Measurements from ENCODE around the gene ZNF764.
"Not testable (repeated sequence)": the region's sequence is repeated elsewhere in the genome, so short reads cannot be mapped to it uniquely, and the experiment has no call there.

Gene ZNF764

DNA sequence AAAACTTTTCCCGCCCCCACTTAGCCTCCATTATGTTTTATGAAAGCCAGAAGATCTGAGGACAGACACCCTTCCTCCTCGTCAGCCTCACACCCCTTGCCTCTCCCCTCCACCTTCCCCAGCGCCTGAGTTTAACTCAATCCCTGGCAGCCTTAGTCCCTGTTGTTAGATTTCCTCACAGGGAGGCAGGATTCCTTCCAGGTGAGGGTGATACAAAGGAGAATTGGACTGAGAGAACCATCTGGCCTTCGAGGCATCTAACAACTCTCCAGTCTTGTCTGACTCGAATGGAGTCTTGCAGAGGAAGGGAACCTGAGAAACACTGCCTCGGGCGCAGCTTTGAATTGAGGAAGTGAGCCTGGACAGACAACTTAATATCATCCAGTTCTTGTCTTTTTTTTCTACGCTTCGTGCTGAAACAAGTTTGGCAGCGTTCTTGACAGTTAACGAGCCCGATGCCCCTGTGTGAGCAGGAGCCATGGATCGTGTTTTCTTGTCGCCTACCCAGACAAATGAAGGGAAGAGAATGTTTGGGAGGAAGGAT is 30.5 kb downstream of the ZNF764 start:
- DNase-seq (ENCODE audit: low spot score) = no peak

GRCh38 chr16:30526823-30527634 is 31.1 kb downstream of the ZNF764 start:
- peak; percentile 99 for DNase-seq (ENCODE audit: low spot score)

DNA sequence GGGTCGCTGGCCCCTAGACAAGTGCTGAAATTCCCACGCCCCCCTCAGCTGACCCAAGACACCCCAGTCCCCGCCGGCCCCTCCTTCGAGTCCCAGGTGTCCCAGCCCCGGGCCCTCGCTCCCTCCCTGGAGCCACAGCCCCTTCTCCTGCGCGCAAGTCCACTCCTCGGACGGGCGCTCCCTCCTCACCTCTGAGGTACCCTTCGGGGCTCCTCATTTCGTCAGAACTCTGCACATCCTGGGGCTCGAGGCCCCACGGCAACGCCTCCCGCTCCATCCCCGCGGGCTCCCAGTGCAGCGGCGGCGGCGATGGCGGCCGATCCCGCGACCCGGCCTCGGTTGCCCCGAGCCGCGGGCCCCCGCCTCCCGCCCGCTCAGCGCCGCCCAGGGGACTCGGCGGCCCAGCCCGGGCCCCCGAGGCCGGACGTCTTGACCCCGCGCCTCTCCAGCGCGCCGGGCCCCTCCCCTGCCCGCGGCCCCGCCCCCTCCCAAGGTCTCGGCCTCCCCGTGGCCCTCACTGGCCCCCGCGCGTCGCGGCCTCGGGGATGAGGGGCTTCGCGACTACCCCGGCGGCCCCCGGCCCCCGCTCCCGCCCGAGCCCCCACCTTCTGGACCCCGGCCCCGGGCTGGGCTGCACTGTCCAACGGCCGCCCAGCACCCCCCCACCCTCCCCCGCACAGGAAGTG is 31.9 kb downstream of the ZNF764 start, which contains the start of gene ZNF768:
Gene ZNF768 (minus strand): TSS at position 430 of the 686 bp plus-strand sequence. CDS start 153 bp downstream, at position 277.
- DNase-seq (ENCODE audit: low spot score) = no peak

- peak; percentile 34 for DNase-seq (ENCODE audit: low spot score)
Measured at GRCh38 chr16:30525844-30526136, 32.4 kb downstream of the ZNF764 start.

- DNase-seq (ENCODE audit: low spot score) = no peak
Measured at GRCh38 chr16:30524575-30525568, 33.3 kb downstream of the ZNF764 start.

GRCh38 chr16:30523768-30524574 is 34.2 kb downstream of the ZNF764 start:
- DNase-seq (ENCODE audit: low spot score) = no peak

DNA sequence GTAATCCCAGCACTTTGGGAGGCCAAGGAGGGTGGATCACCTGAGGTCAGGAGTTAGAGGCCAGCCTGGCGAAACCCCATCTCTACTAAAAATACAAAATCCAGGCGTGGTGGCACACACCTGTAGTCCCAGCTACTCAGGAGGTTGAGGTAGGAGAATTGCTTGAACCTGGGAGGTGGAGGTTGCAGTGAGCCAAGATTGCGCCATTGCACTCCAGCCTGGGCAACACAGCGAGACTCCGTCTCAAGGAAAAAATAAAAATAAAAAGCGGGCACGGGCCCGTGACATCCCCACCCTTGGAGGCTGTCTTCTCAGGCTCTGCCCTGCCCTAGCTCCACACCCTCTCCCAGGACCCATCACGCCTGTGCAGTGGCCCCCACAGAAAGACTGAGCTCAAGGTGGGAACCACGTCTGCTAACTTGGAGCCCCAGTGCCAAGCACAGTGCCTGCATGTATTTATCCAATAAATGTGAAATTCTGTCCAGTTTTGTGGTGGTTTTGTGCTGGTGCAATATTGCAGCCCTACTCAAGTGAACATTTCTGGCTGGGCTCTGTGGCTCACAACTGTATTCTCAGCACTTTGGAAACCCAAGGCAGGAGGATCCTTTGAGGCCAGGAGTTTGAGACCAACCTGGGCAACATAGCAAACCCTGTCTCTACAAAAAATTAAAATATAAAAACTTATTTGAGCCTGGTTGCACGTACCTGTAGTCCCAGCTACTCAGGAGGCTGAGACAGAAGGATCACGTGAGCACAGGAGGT is 35.3 kb downstream of the ZNF764 start:
- DNase-seq (ENCODE audit: low spot score) = not testable (repeated sequence)

GRCh38 chr16:30521873-30522641 is 36.1 kb downstream of the ZNF764 start:
- no peak for DNase-seq (ENCODE audit: low spot score)

DNA sequence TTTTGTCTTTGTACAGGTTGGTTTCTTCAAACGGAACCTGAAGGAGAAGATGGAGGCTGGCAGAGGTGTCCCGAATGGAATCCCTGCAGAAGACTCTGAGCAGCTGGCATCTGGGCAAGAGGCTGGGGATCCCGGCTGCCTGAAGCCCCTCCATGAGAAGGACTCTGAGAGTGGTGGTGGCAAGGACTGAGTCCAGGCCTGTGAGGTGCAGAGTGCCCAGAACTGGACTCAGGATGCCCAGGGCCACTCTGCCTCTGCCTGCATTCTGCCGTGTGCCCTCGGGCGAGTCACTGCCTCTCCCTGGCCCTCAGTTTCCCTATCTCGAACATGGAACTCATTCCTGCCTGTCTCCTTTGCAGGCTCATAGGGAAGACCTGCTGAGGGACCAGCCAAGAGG is 36.7 kb downstream of the ZNF764 start:
- no peak for DNase-seq (ENCODE audit: low spot score)

DNA sequence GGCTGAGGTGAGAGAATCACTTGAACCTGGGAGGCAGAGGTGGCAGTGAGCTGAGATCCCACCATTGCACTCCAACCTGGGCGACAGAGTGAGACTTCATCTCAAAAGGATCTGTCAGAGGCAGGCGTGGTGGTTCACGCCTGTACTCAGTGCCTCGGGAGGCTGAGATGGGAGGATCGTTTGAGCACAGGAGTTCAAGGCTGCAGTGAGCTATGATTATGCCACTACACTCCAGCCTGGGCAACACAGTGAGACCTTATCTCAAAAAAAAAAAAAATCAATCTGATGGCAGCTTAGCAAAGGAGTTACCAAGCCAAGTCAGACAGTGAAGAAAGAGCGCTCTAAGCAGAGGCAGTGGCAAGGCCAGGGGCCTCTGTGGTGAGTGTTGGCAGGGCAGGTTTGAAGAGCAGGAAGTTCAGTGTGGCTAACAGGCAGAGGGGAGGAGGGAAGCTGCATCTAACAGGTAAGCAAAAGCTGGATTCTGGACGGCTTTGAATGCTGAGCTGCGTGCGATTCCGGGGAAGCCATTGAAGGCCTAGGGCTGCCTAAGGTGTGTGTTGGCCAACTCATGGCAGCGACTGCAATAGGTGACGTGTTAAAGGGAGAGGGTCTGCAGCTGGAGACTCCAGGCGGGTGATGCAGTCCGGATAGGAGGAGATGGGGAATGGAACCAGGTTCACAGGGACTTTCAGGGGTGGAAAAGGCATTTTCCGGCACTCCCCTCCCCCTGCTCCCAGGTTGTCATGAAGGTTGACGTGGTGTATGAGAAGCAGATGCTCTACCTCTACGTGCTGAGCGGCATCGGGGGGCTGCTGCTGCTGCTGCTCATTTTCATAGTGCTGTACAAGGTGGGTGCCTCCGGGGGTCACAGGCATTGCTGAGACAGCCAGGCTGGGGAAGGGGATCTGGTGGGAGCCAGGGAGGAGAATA is 38.8 kb downstream of the ZNF764 start:
- no peak for DNase-seq (ENCODE audit: low spot score)

DNA sequence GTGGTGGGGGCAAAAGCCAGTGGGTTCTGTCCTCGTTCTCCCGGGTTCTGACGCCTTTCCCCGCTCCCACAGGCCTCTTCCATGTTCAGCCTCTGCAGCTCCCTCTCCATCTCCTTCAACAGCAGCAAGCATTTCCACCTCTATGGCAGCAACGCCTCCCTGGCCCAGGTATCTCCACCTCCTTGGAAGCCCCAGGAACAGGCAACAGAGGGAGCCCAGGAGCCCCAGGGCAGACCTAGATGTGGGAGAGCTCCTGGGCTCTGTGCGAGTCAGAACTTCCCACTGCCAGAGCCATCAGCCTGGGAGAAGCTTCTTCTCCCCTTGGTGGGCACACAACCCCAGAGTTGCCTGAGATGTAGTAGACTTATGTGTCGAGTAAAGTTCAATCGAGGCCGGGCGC is 39.6 kb downstream of the ZNF764 start:
- no peak for DNase-seq (ENCODE audit: low spot score)

DNA sequence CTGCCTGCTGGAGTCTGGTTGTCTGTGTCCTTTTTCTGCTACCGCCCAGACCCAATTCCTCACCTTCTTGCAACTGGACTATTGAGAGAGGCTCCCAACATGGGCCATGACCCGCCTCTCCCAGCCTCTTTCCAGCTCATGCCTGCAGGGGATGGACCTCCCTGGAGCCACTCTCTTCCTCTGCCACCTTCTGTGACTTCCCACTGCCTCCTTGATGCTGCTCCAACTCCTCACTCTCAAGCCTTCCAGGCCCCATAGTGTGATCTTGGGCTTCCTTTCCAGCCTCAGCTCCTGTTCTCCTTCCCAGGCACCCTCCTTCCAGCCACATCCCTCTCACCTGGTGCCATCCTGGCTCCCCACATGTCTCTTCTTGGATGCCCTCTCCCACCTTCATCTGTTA is 42.9 kb downstream of the ZNF764 start:
- no peak for DNase-seq (ENCODE audit: low spot score)

GRCh38 chr16:30511509-30511908 is 46.7 kb downstream of the ZNF764 start:
- DNase-seq (ENCODE audit: low spot score) = no peak

DNA sequence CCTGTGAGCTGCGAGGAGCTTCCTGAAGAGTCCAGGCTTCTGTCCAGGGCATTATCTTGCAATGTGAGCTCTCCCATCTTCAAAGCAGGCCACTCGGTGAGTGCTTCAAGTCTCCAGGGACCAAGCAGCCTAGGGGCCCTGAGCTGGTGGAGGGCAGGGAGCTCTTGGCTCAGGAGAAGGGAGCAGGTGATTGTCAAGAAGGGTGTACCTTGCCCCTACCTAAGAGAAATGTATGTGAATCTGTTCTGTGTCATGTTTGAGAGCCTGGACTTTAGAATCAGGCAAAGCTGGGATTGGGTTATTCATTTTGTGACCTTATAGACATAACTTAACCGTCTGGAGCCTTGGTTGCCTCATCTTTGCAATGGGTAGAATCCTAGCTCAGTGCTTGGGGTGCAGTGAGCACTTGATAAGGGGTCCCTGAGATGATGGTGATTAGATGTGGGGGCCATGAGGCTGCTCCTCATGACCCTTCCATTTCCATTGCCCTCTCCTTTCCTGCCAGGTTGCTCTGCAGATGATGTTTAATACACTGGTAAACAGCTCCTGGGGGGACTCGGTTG is 47.7 kb downstream of the ZNF764 start:
- DNase-seq (ENCODE audit: low spot score) = no peak

GRCh38 chr16:30509081-30509765 is 49.0 kb downstream of the ZNF764 start:
- no peak for DNase-seq (ENCODE audit: low spot score)

Data from hepatic stellate cell (primary cell).